OCI-LY1 (cell line): ENCODE data around the gene SEMA5A.

ENCODE experiments used
- H2AFZ ChIP-seq: fragments of 200-600 bp; sonication (generic), shearing (Covaris generic); 2 replicates; pipeline ENCODE4 v1.6.0; 2014; ENCODE audit warnings: antibody characterized with exemption, mild to moderate bottlenecking, low read length
- H3F3A ChIP-seq: fragments of 200-600 bp; sonication (generic), shearing (Covaris generic); 2 replicates; pipeline ENCODE4 v1.6.0; 2014; ENCODE audit warnings: mild to moderate bottlenecking, antibody characterized with exemption, low read length, moderate library complexity; ENCODE audit not compliant: insufficient read depth
- H3K27ac ChIP-seq: fragments of 200-600 bp; sonication (generic); 2 replicates; pipeline ENCODE4 v1.5.1; 2014; ENCODE audit warnings: low read length, mixed run types, mild to moderate bottlenecking, low read depth; ENCODE audit not compliant: poor library complexity, severe bottlenecking
- H3K27me3 ChIP-seq: fragments of 200-600 bp; sonication (generic); 2 replicates; pipeline ENCODE4 v1.6.0; 2014; ENCODE audit warnings: antibody characterized with exemption, mild to moderate bottlenecking, low read length, moderate library complexity; ENCODE audit not compliant: insufficient read depth
- H3K36me3 ChIP-seq: fragments of 200-600 bp; sonication (generic); 2 replicates; pipeline ENCODE4 v1.6.1; 2014; ENCODE audit warnings: mild to moderate bottlenecking, antibody characterized with exemption, low read length, moderate library complexity, mixed read lengths; ENCODE audit not compliant: insufficient read depth
- H3K4me1 ChIP-seq: fragments of 200-600 bp; sonication (generic); 2 replicates; pipeline ENCODE4 v1.5.1; 2014; ENCODE audit warnings: mild to moderate bottlenecking, low read length, moderate library complexity; ENCODE audit not compliant: insufficient read depth, severe bottlenecking
- H3K4me2 ChIP-seq: fragments of 200-600 bp; sonication (generic), shearing (Covaris generic); 2 replicates; pipeline ENCODE4 v1.6.1; 2014; ENCODE audit warnings: low read length
- H3K4me3 ChIP-seq: fragments of 200-600 bp; sonication (generic); 2 replicates; pipeline ENCODE4 v1.5.1; 2014; ENCODE audit warnings: low read length, low read depth, mild to moderate bottlenecking, mixed read lengths; ENCODE audit not compliant: poor library complexity, severe bottlenecking
- H3K79me2 ChIP-seq: fragments of 200-600 bp; shearing (Covaris generic); 2 replicates; pipeline ENCODE4 v1.6.1; 2016; ENCODE audit warnings: mixed run types, low read length, mixed read lengths; ENCODE audit not compliant: insufficient read depth
- H3K9ac ChIP-seq: fragments of 200-600 bp; sonication (generic), shearing (Covaris generic); 2 replicates; pipeline ENCODE4 v1.6.1; 2014; ENCODE audit warnings: mild to moderate bottlenecking, low read length, mixed read lengths
- H3K9me2 ChIP-seq: fragments of 200-600 bp; sonication (generic), shearing (Covaris generic); 2 replicates; pipeline ENCODE4 v1.6.1; 2014; ENCODE audit warnings: low read depth, mild to moderate bottlenecking, low read length, mixed read lengths
- H3K9me3 ChIP-seq: fragments of 200-600 bp; shearing (Covaris generic); 2 replicates; pipeline ENCODE4 v1.6.1; 2014; ENCODE audit warnings: low read length, mixed read lengths
- H4K20me1 ChIP-seq: fragments of 200-600 bp; sonication (generic), shearing (Covaris generic); 2 replicates; pipeline ENCODE4 v1.6.0; 2016; ENCODE audit warnings: mild to moderate bottlenecking, low read length; ENCODE audit not compliant: insufficient read depth
- CTCF ChIP-seq: fragments of 200-600 bp; sonication (generic), shearing (Covaris generic); IDR thresholded peaks from 2 replicates; pipeline ENCODE4 v1.5.1; 2017; ENCODE audit warnings: mild to moderate bottlenecking, antibody characterized with exemption, low read length, moderate library complexity, mixed read lengths
- EZH2 ChIP-seq: fragments of 200-600 bp; sonication (generic), shearing (Covaris generic); IDR thresholded peaks from 2 replicates; pipeline ENCODE4 v1.8.0; 2017; ENCODE audit warnings: borderline replicate concordance, mixed run types, mild to moderate bottlenecking, antibody characterized with exemption, low read length, moderate library complexity, mixed read lengths

The SEMA5A gene

GRCh38 chr5:9473624-9474023 is 72.3 kb downstream of the SEMA5A start:
- no peaks in the 10 kb centered on the region for H3K79me2 ChIP-seq
- no peaks in the 10 kb centered on the region for H3K4me1 ChIP-seq
- H4K20me1 ChIP-seq: no peaks in the 10 kb centered on the region
- no peak overlapping the region for H2AFZ ChIP-seq
- H3K4me3 ChIP-seq: no peak overlapping the region
- no peaks in the 10 kb centered on the region for H3K9me2 ChIP-seq
- no peaks in the 10 kb centered on the region for H3K36me3 ChIP-seq
- no peaks in the 10 kb centered on the region for H3F3A ChIP-seq
- H3K27ac ChIP-seq: no peak overlapping the region
- TF ChIP-seq EZH2 (no peak), CTCF (no peak)
- no peak overlapping the region for H3K4me2 ChIP-seq
- no peaks in the 10 kb centered on the region for H3K9me3 ChIP-seq
- H3K27me3 ChIP-seq: no peaks in the 10 kb centered on the region
- H3K9ac ChIP-seq: no peak overlapping the region

- Histone ChIP-seq H3K27ac (no peak overlapping the region), H3K27me3 (no peaks in the 10 kb centered on the region), H3K4me1 (no peaks in the 10 kb centered on the region), H3K36me3 (no peaks in the 10 kb centered on the region), H3F3A (no peaks in the 10 kb centered on the region), H2AFZ (no peak overlapping the region), H3K9me2 (no peaks in the 10 kb centered on the region), H3K79me2 (no peaks in the 10 kb centered on the region), H3K4me3 (no peak overlapping the region), H3K4me2 (no peak overlapping the region), H4K20me1 (no peaks in the 10 kb centered on the region), H3K9me3 (no peaks in the 10 kb centered on the region), H3K9ac (no peak overlapping the region)
- TF ChIP-seq EZH2: no peak
- TF ChIP-seq CTCF: no peak
Observed at GRCh38 chr5:9470410-9470809, 75.5 kb downstream of the SEMA5A start.

- Histone ChIP-seq H3K4me3 (no peak overlapping the region), H3K9me3 (no peaks in the 10 kb centered on the region), H3K27ac (no peak overlapping the region), H3K9me2 (no peaks in the 10 kb centered on the region), H3K9ac (no peak overlapping the region), H3K4me2 (no peak overlapping the region), H3K27me3 (no peaks in the 10 kb centered on the region), H4K20me1 (no peaks in the 10 kb centered on the region), H3K36me3 (no peaks in the 10 kb centered on the region), H3F3A (no peaks in the 10 kb centered on the region), H3K4me1 (no peaks in the 10 kb centered on the region), H3K79me2 (no peaks in the 10 kb centered on the region), H2AFZ (no peak overlapping the region)
- no peak for TF ChIP-seq EZH2
- TF ChIP-seq CTCF: no peak
Observed at GRCh38 chr5:9468060-9468388, 77.9 kb downstream of the SEMA5A start.
